ENCODE measurements around the gene HBEGF.

HBEGF gene

GRCh38 chr5:140371356-140372151 lies 25.2 kb upstream of the HBEGF start:
- ChIA-PET CTCF (interaction anchor here (0.8 to 2.0 kb wide), 5 partner anchors 8 to 187 kb away, joined by 3 to 15 read pairs (median 5); no protein-coding TSS in a partner anchor), POLR2A (interaction anchor here (1.5 to 2.2 kb wide), 3 partner anchors 29 to 319 kb away, joined by 3 to 9 read pairs (median 4); partner anchors contain the start of genes ANKHD1, HARS1, HARS2 and SRA1)
- TF ChIP-seq FOXK2 (IDR thresholded peaks at IDR 0.05) (no peak), ELF4 (IDR thresholded peaks at IDR 0.05) (no peak), NFRKB (IDR thresholded peaks at IDR 0.05) (no peak), FOXA1 (IDR thresholded peaks at IDR 0.05) (no peak), TARDBP (IDR thresholded peaks at IDR 0.05) (no peak), LEF1 (IDR thresholded peaks at IDR 0.05; ENCODE audit: borderline replicate concordance) (no peak), HDGF (IDR thresholded peaks at IDR 0.05; ENCODE audit: borderline replicate concordance) (no peak), ARNT (IDR thresholded peaks at IDR 0.05) (no peak), BHLHE40 (IDR thresholded peaks at IDR 0.05; ENCODE audit: borderline replicate concordance) (no peak), CTBP1 (IDR thresholded peaks at IDR 0.05; ENCODE audit: borderline replicate concordance) (no peak), ZNF384 (IDR thresholded peaks at IDR 0.05) (no peak), L3MBTL2 (conservative IDR thresholded peaks at IDR 0.05) (no peak), FOXM1 (IDR thresholded peaks at IDR 0.05; ENCODE audit: borderline replicate concordance) (no peak), SP1 (IDR thresholded peaks at IDR 0.05) (no peak), SUZ12 (IDR thresholded peaks at IDR 0.05) (no peak)
- TF ChIP-seq, protein P1, sequence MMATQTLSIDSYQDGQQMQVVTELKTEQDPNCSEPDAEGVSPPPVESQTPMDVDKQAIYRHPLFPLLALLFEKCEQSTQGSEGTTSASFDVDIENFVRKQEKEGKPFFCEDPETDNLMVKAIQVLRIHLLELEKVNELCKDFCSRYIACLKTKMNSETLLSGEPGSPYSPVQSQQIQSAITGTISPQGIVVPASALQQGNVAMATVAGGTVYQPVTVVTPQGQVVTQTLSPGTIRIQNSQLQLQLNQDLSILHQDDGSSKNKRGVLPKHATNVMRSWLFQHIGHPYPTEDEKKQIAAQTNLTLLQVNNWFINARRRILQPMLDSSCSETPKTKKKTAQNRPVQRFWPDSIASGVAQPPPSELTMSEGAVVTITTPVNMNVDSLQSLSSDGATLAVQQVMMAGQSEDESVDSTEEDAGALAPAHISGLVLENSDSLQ (IDR thresholded peaks at IDR 0.05): no peak
- no peak for DNase-seq (ENCODE audit: extremely low spot score)

DNA sequence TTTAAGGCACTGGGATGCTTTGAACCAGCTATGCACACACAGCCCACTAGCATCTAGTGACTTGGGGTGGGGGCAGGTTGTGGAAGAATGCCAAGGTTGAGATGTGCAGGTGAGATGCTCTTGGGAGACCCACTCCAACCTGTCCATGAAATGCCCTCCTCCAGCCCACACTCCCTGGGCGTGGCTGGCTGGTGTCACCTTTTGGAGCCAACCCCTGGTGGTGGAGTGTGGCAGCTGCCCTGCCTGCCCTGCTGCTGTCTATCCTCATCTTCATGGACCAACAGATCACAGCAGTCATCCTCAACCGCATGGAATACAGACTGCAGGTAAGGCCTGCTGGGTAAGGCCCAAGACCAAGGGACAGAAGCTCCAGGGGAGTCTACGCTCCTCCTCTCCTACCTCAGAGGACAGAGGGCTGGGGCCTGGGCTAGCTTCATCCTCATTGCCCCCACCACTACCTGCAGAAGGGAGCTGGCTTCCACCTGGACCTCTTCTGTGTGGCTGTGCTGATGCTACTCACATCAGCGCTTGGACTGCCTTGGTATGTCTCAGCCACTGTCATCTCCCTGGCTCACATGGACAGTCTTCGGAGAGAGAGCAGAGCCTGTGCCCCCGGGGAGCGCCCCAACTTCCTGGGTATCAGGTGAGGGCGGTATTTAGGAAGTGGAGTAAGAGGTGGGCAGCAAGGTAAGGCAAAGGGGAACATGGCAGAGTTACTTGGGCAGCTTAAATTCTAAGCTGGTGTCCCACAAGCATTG lies 21.0 kb upstream of the HBEGF start:
- TF ChIP-seq ARNT (IDR thresholded peaks at IDR 0.05): no peak
- no peak for TF ChIP-seq FOXM1 (IDR thresholded peaks at IDR 0.05; ENCODE audit: borderline replicate concordance)
- ChIA-PET POLR2A (no interaction called here), CTCF (interaction anchor here (0.7 to 1.4 kb wide), 2 partner anchors 16 to 123 kb away, joined by 3 to 4 read pairs; no protein-coding TSS in a partner anchor)
- DNase-seq (ENCODE audit: extremely low spot score): no peak

DNA sequence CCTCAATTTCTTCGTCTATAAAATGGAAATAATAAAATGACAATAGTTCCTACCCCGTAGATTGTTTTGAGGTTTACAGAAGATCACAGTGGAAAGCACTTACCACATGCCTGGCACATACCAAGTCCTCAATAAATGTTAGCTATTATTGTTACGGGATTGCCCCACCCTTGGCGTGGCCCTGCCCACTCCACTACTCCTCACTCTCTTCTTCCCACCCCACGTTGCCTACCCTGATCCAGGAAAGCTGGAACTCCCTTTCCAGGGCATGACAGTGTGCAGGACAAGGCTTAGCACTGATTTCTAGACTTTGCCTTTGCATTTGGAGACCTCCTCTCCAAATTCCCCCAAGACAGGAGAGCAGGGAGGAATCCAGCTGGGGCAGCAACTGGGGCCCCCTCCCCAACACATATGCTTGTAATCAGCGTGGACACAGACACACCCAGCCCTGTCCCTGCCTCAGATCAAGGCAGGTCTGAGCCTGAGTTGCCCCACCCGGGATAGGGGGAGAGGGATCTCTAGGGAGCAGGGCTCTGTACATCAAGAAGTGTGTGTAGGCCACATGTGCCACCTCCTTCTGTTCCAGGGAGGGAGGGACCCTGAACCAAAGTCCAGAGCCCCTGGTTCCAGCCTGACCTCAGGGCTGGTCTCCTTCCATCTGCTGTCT lies 20.3 kb upstream of the HBEGF start:
- POLR2A ChIA-PET: interaction anchor here (0.8 to 1.2 kb wide), 2 partner anchors 34 to 36 kb away, joined by 3 read pairs; no protein-coding TSS in a partner anchor

GRCh38 chr5:140365941-140366340 lies 19.5 kb upstream of the HBEGF start:
- TF ChIP-seq FOXK2 (IDR thresholded peaks at IDR 0.05) (no peak), NFRKB (IDR thresholded peaks at IDR 0.05) (no peak), L3MBTL2 (conservative IDR thresholded peaks at IDR 0.05) (no peak), ARNT (IDR thresholded peaks at IDR 0.05) (no peak), LEF1 (IDR thresholded peaks at IDR 0.05; ENCODE audit: borderline replicate concordance) (no peak), TARDBP (IDR thresholded peaks at IDR 0.05) (no peak), FOXM1 (IDR thresholded peaks at IDR 0.05; ENCODE audit: borderline replicate concordance) (no peak), BHLHE40 (IDR thresholded peaks at IDR 0.05; ENCODE audit: borderline replicate concordance) (no peak), ELF4 (IDR thresholded peaks at IDR 0.05) (no peak), HDGF (IDR thresholded peaks at IDR 0.05; ENCODE audit: borderline replicate concordance) (no peak), SP1 (IDR thresholded peaks at IDR 0.05) (no peak), FOXA1 (IDR thresholded peaks at IDR 0.05) (no peak), SUZ12 (IDR thresholded peaks at IDR 0.05) (no peak), ZNF384 (IDR thresholded peaks at IDR 0.05) (no peak)
- ChIA-PET CTCF (interaction anchor here (2.0 kb wide), 1 partner anchor 14 kb away, joined by 4 read pairs; no protein-coding TSS in a partner anchor), POLR2A (interaction anchor here (0.8 to 1.2 kb wide), 2 partner anchors 35 to 37 kb away, joined by 3 read pairs; no protein-coding TSS in a partner anchor)
- no peak for DNase-seq (ENCODE audit: extremely low spot score)

More for the DNA sequence above, 20.3 kb upstream of the HBEGF start:
- TF ChIP-seq HDGF (IDR thresholded peaks at IDR 0.05; ENCODE audit: borderline replicate concordance) (no peak), BHLHE40 (IDR thresholded peaks at IDR 0.05; ENCODE audit: borderline replicate concordance) (no peak), FOXK2 (IDR thresholded peaks at IDR 0.05) (no peak), LEF1 (IDR thresholded peaks at IDR 0.05; ENCODE audit: borderline replicate concordance) (no peak), SP1 (IDR thresholded peaks at IDR 0.05) (no peak), ELF4 (IDR thresholded peaks at IDR 0.05) (no peak), SUZ12 (IDR thresholded peaks at IDR 0.05) (no peak), TARDBP (IDR thresholded peaks at IDR 0.05) (no peak), ZNF384 (IDR thresholded peaks at IDR 0.05) (no peak), FOXA1 (IDR thresholded peaks at IDR 0.05) (no peak), L3MBTL2 (conservative IDR thresholded peaks at IDR 0.05) (no peak), NFRKB (IDR thresholded peaks at IDR 0.05) (no peak), CTBP1 (IDR thresholded peaks at IDR 0.05; ENCODE audit: borderline replicate concordance) (no peak), FOXM1 (IDR thresholded peaks at IDR 0.05; ENCODE audit: borderline replicate concordance) (no peak), ARNT (IDR thresholded peaks at IDR 0.05) (no peak)
- no peak for DNase-seq (ENCODE audit: extremely low spot score)
- CTCF ChIA-PET: interaction anchor here (2.0 kb wide), 1 partner anchor 15 kb away, joined by 4 read pairs; no protein-coding TSS in a partner anchor

GRCh38 chr5:140365282-140365681 lies 18.9 kb upstream of the HBEGF start:
- TF ChIP-seq BHLHE40 (IDR thresholded peaks at IDR 0.05; ENCODE audit: borderline replicate concordance): no peak
- TF ChIP-seq SUZ12 (IDR thresholded peaks at IDR 0.05): no peak
- TF ChIP-seq NFRKB (IDR thresholded peaks at IDR 0.05): no peak
- no peak for TF ChIP-seq LEF1 (IDR thresholded peaks at IDR 0.05; ENCODE audit: borderline replicate concordance)
- TF ChIP-seq ZNF384 (IDR thresholded peaks at IDR 0.05): no peak
- TF ChIP-seq FOXK2 (IDR thresholded peaks at IDR 0.05): no peak
- no peak for TF ChIP-seq FOXM1 (IDR thresholded peaks at IDR 0.05; ENCODE audit: borderline replicate concordance)
- TF ChIP-seq, protein P1 (IDR thresholded peaks at IDR 0.05): no peak
- TF ChIP-seq ARNT (IDR thresholded peaks at IDR 0.05): no peak
- no peak for TF ChIP-seq CTBP1 (IDR thresholded peaks at IDR 0.05; ENCODE audit: borderline replicate concordance)
- no peak for TF ChIP-seq FOXA1 (IDR thresholded peaks at IDR 0.05)
- TF ChIP-seq L3MBTL2 (conservative IDR thresholded peaks at IDR 0.05): no peak
- no peak for TF ChIP-seq TARDBP (IDR thresholded peaks at IDR 0.05)
- no peak for DNase-seq (ENCODE audit: extremely low spot score)
- ChIA-PET CTCF (interaction anchor here (2.0 kb wide), 1 partner anchor 13 kb away, joined by 4 read pairs; no protein-coding TSS in a partner anchor), POLR2A (no interaction called here)
